GM23338 (cell line): Measurements from ENCODE around the gene LINGO4. TPM values are rescaled to one million over a fixed set of nuclear protein-coding genes. Genes with fewer than 3 reads are reported as not detected.

Experiments
- ATAC-seq: fragments of 200-7000 bp; cut with Tn5 transposase; 3 replicates; pipeline ENCODE4 v1.9.1; 2020
- DNase-seq: peaks from one replicate; pipeline ENCODE4 v3.0.0-alpha.2; 2015; ENCODE audit warnings: low spot score
- H2AFZ ChIP-seq: fragments of 200-600 bp; sonication (generic); 2 replicates; pipeline ENCODE4 v1.8.0; 2016; ENCODE audit warnings: antibody characterized with exemption, mild to moderate bottlenecking, moderate library complexity
- H3F3A ChIP-seq: fragments of 200-600 bp; sonication (generic); replicated peaks from 2 replicates; pipeline ENCODE4 v1.8.0; 2017; ENCODE audit warnings: antibody characterized with exemption, mixed run types, low read depth
- H3K27ac ChIP-seq: fragments of 200-600 bp; sonication (generic); 2 replicates; pipeline ENCODE4 v1.6.1; 2016; ENCODE audit warnings: low read depth
- H3K27me3 ChIP-seq: fragments of 200-600 bp; sonication (generic); 2 replicates; pipeline ENCODE4 v1.8.0; 2016; ENCODE audit warnings: mild to moderate bottlenecking, mixed run types, moderate library complexity; ENCODE audit not compliant: insufficient read depth
- H3K36me3 ChIP-seq: fragments of 200-600 bp; sonication (generic); 2 replicates; pipeline ENCODE4 v1.8.0; 2016; ENCODE audit warnings: mild to moderate bottlenecking; ENCODE audit not compliant: insufficient read depth
- H3K4me1 ChIP-seq: fragments of 200-600 bp; sonication (generic); 2 replicates; pipeline ENCODE4 v1.8.0; 2016; ENCODE audit warnings: mild to moderate bottlenecking, moderate library complexity; ENCODE audit not compliant: insufficient read depth
- H3K4me2 ChIP-seq: fragments of 200-600 bp; sonication (generic); 2 replicates; pipeline ENCODE4 v1.7.1; 2017; ENCODE audit warnings: mixed run types
- H3K4me3 ChIP-seq: fragments of 200-600 bp; sonication (generic); 2 replicates; pipeline ENCODE4 v1.6.1; 2016; ENCODE audit warnings: mixed run types
- H3K79me2 ChIP-seq: fragments of 200-600 bp; sonication (generic); replicated peaks from 2 replicates; pipeline ENCODE4 v1.8.0; 2017; ENCODE audit warnings: mild to moderate bottlenecking; ENCODE audit not compliant: insufficient read depth
- H3K9me2 ChIP-seq: fragments of 200-600 bp; sonication (generic); 2 replicates; pipeline ENCODE4 v1.8.0; 2017; ENCODE audit not compliant: insufficient read depth
- H4K20me1 ChIP-seq: fragments of 200-600 bp; sonication (generic); replicated peaks from 2 replicates; pipeline ENCODE4 v1.8.0; 2017; ENCODE audit warnings: mild to moderate bottlenecking; ENCODE audit not compliant: insufficient read depth
- H3K27ac Mint-ChIP-seq: 2 replicates; pipeline ENCODE4 v1.8.0; 2020; ENCODE audit warnings: inconsistent platforms, mild to moderate bottlenecking, moderate library complexity, mixed read lengths
- H3K27me3 Mint-ChIP-seq: 3 replicates; pipeline ENCODE4 v1.8.0; 2022; ENCODE audit warnings: low read depth, mild to moderate bottlenecking, moderate library complexity, mixed read lengths, inconsistent platforms; ENCODE audit not compliant: insufficient read depth, poor library complexity
- H3K36me3 Mint-ChIP-seq: 3 replicates; pipeline ENCODE4 v1.8.0; 2021; ENCODE audit warnings: low read depth, mild to moderate bottlenecking, inconsistent platforms, moderate library complexity, mixed read lengths
- H3K4me1 Mint-ChIP-seq: 3 replicates; pipeline ENCODE4 v1.8.0; 2020; ENCODE audit warnings: mild to moderate bottlenecking, inconsistent platforms, mixed read lengths
- H3K4me3 Mint-ChIP-seq: 3 replicates; pipeline ENCODE4 v1.8.0; 2021; ENCODE audit warnings: moderate library complexity, mild to moderate bottlenecking, inconsistent platforms, mixed read lengths
- H3K9me3 Mint-ChIP-seq: 3 replicates; pipeline ENCODE4 v1.8.0; 2020; ENCODE audit warnings: moderate library complexity, mild to moderate bottlenecking, inconsistent platforms, mixed read lengths
- CREB1 ChIP-seq: fragments of 250-450 bp; sonication (Bioruptor Pico); IDR thresholded peaks from 2 replicates; pipeline ENCODE4 v1.5.0; 2020; ENCODE audit warnings: low read depth, mild to moderate bottlenecking, moderate library complexity
- CTCF ChIP-seq, 2 experiments: fragments of 200-600 bp in 1 of 2; sonication (generic) in 1 of 2; conservative IDR thresholded peaks; 2 replicates each; pipeline versions ENCODE4 v1.5.1 to v1.6.1; 2016 to 2017; ENCODE audit warnings: antibody characterized with exemption in 2 of 2, low read depth in 2 of 2, mild to moderate bottlenecking in 2 of 2, moderate library complexity in 1 of 2
- EZH2 ChIP-seq: fragments of 200-600 bp; sonication (generic); IDR thresholded peaks from one replicate; pipeline ENCODE4 v1.8.0; 2017; ENCODE audit warnings: antibody characterized with exemption, mild to moderate bottlenecking, low read depth; ENCODE audit not compliant: unreplicated experiment
- EZH2phosphoT487 ChIP-seq: fragments of 200-600 bp; sonication (generic); IDR thresholded peaks from one replicate; pipeline ENCODE4 v1.8.1; 2018; ENCODE audit warnings: antibody characterized with exemption; ENCODE audit not compliant: unreplicated experiment
- JUNB ChIP-seq: IDR thresholded peaks from one replicate; pipeline ENCODE4 v1.6.1; 2016; ENCODE audit warnings: antibody characterized with exemption; ENCODE audit not compliant: unreplicated experiment
- NANOG ChIP-seq: IDR thresholded peaks from 2 replicates; pipeline ENCODE4 v1.6.1; 2016; ENCODE audit warnings: antibody characterized with exemption, borderline replicate concordance
- POLR2AphosphoS5 ChIP-seq: IDR thresholded peaks from 2 replicates; pipeline ENCODE4 v1.6.1; 2016; ENCODE audit warnings: antibody characterized with exemption, low read depth
- REST ChIP-seq: IDR thresholded peaks from one replicate; pipeline ENCODE4 v1.6.1; 2018; ENCODE audit warnings: antibody characterized with exemption; ENCODE audit not compliant: unreplicated experiment
- STAT1 ChIP-seq: IDR thresholded peaks from one replicate; pipeline ENCODE4 v1.6.1; 2016; ENCODE audit warnings: antibody characterized with exemption; ENCODE audit not compliant: unreplicated experiment
- ZNF114 ChIP-seq: fragments of 250-450 bp; sonication (Bioruptor Pico); IDR thresholded peaks from 2 replicates; pipeline ENCODE4 v1.5.0; 2020; ENCODE audit warnings: mild to moderate bottlenecking, moderate library complexity
- ZNF331 ChIP-seq: fragments of 250-450 bp; sonication (Bioruptor Pico); IDR thresholded peaks from 2 replicates; pipeline ENCODE4 v1.5.0; 2020; ENCODE audit warnings: low read depth, mild to moderate bottlenecking, moderate library complexity
- polyA plus RNA-seq: library from polyadenylated mRNA; unstranded; fragments of >200 nt; fragmentation: Nextera tagmentation; extraction: Ambion mirVana; gene quantifications from 2 replicates; pipeline ENCODE4 v1.2.1, GENCODE V29; 2016
- total RNA-seq: library from RNA; depleted of rRNA; stranded (reverse); fragments of >200 nt; shearing (Covaris generic); gene quantifications from 2 replicates; pipeline ENCODE4 v1.2.3, GENCODE V29; 2014
- TF ChIP-seq, protein P1 (sequence below): IDR thresholded peaks from 2 replicates; pipeline ENCODE4 v1.6.1; 2016; ENCODE audit warnings: antibody characterized with exemption

Gene LINGO4
- total and polyA plus RNA-seq, 2 experiments from 2014 or later: not detected

- H3K79me2 ChIP-seq: no peaks in the 10 kb centered on the region
- Mint-ChIP-seq H3K36me3 (no peaks in the 10 kb centered on the region), H3K9me3 (no peaks in the 10 kb centered on the region), H3K27ac (no peak overlapping the region), H3K27me3 (no peaks in the 10 kb centered on the region), H3K4me1 (peaks cover 14% of the 10 kb centered on the region), H3K4me3 (no peak overlapping the region)
- H2AFZ ChIP-seq: no peak overlapping the region
- H3F3A ChIP-seq: no peaks in the 10 kb centered on the region
- H3K4me1 ChIP-seq: 0 out of 2 replicates have a peak, but pooled peaks cover 3% of the 10 kb centered on the region
- no peaks in the 10 kb centered on the region for H3K27me3 ChIP-seq
- H3K4me2 ChIP-seq: no peak overlapping the region
- no peak overlapping the region for H3K27ac ChIP-seq
- ATAC-seq (no peak), DNase-seq (no peak)
- H3K36me3 ChIP-seq: no peaks in the 10 kb centered on the region
- H4K20me1 ChIP-seq: 0 out of 2 replicates have a peak, but pooled peaks cover 2% of the 10 kb centered on the region
- H3K9me2 ChIP-seq: no peaks in the 10 kb centered on the region
- no peak for TF ChIP-seq EZH2
- no peak for TF ChIP-seq EZH2phosphoT487
- TF ChIP-seq REST: no peak
- no peak for TF ChIP-seq CTCF (conservative IDR thresholded peaks at IDR 0.05; ENCODE audit: low read depth in 2 of 2)
- TF ChIP-seq STAT1: no peak
- TF ChIP-seq CREB1 (CRISPR knock-in tag): no peak
- no peak for TF ChIP-seq JUNB
- TF ChIP-seq NANOG: no peak
- no peak for TF ChIP-seq POLR2AphosphoS5
- TF ChIP-seq ZNF331 (CRISPR knock-in tag): no peak
- TF ChIP-seq ZNF114 (CRISPR knock-in tag): no peak
- TF ChIP-seq, protein P1, sequence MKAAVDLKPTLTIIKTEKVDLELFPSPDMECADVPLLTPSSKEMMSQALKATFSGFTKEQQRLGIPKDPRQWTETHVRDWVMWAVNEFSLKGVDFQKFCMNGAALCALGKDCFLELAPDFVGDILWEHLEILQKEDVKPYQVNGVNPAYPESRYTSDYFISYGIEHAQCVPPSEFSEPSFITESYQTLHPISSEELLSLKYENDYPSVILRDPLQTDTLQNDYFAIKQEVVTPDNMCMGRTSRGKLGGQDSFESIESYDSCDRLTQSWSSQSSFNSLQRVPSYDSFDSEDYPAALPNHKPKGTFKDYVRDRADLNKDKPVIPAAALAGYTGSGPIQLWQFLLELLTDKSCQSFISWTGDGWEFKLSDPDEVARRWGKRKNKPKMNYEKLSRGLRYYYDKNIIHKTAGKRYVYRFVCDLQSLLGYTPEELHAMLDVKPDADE: no peak
- no peak overlapping the region for H3K4me3 ChIP-seq
Observed at GRCh38 chr1:151802372-151802771, 2.8 kb downstream of the LINGO4 start.
